Breast epithelium (tissue), 4 donors: ENCODE measurements around the gene GADD45A. TPM values are rescaled to one million over a fixed set of nuclear protein-coding genes. Genes with fewer than 3 reads are reported as not detected.

Experiments
- DNase-seq, 2 donors: peaks; one replicate each; pipeline ENCODE4 v3.0.0-alpha.2; 2019; ENCODE audit warnings: low spot score in 2 of 2
- H3K27ac ChIP-seq, 2 donors: fragments of 200-600 bp; sonication (generic) in 1 of 2; one replicate each; pipeline ENCODE4 v1.5.1; 2016 to 2019; ENCODE audit warnings: mild to moderate bottlenecking in 1 of 2
- H3K27me3 ChIP-seq, 2 donors: fragments of 200-600 bp; sonication (generic) in 1 of 2; one replicate each; pipeline versions ENCODE4 v1.5.1 to v1.6.0; 2017 to 2019; ENCODE audit warnings: control low read depth in 1 of 2, mild to moderate bottlenecking in 1 of 2
- H3K36me3 ChIP-seq: fragments of 200-600 bp; one replicate; pipeline ENCODE4 v1.5.1; 2019
- H3K4me1 ChIP-seq, 2 donors: fragments of 200-600 bp; sonication (generic); one replicate each; pipeline ENCODE4 v1.5.1; 2016 to 2019; ENCODE audit warnings: control low read depth in 1 of 2
- H3K4me3 ChIP-seq, 3 donors: fragments of 200-600 bp; sonication (generic); 1 replicate in 2 of 3; 2 replicates in 1 of 3; pipeline ENCODE4 v1.5.1; 2016 to 2019; ENCODE audit warnings: mild to moderate bottlenecking in 3 of 3, moderate library complexity in 2 of 3
- H3K9me3 ChIP-seq, 2 donors: fragments of 200-600 bp; sonication (generic) in 1 of 2; one replicate each; pipeline ENCODE4 v1.5.1; 2016 to 2019; ENCODE audit warnings: control low read depth in 1 of 2
- CTCF ChIP-seq, 3 donors: fragments of 450-650 bp; IDR thresholded peaks; one replicate each; pipeline ENCODE4 v1.5.1; 2016 to 2017; ENCODE audit warnings: antibody characterized with exemption in 3 of 3, mild to moderate bottlenecking in 3 of 3, moderate library complexity in 3 of 3
- POLR2A ChIP-seq: fragments of 450-650 bp; IDR thresholded peaks from one replicate; pipeline ENCODE4 v1.6.1; 2016; ENCODE audit warnings: antibody characterized with exemption, mild to moderate bottlenecking, moderate library complexity
- POLR2AphosphoS5 ChIP-seq, 3 donors: sonication (generic); formaldehyde crosslinking; IDR thresholded peaks; one replicate each; pipeline ENCODE4 v1.6.1; 2017; ENCODE audit warnings: antibody characterized with exemption in 3 of 3
- intact Hi-C: fragments of 100-400 bp; cut with DNase I; formaldehyde crosslinking; loops from one replicate; pipeline ENCODE4 v1.15.1; 2023; ENCODE audit warnings: low total_unique reads
- total RNA-seq, 3 donors: library from RNA; depleted of rRNA; stranded (reverse); fragments of >200 nt; gene quantifications; one replicate each; pipeline ENCODE4 v1.1.0, GENCODE V29; 2016

GADD45A gene
- total RNA-seq, 3 donors from 2014 or later: 52.4 to 68.2 (median 55.4) TPM

DNA sequence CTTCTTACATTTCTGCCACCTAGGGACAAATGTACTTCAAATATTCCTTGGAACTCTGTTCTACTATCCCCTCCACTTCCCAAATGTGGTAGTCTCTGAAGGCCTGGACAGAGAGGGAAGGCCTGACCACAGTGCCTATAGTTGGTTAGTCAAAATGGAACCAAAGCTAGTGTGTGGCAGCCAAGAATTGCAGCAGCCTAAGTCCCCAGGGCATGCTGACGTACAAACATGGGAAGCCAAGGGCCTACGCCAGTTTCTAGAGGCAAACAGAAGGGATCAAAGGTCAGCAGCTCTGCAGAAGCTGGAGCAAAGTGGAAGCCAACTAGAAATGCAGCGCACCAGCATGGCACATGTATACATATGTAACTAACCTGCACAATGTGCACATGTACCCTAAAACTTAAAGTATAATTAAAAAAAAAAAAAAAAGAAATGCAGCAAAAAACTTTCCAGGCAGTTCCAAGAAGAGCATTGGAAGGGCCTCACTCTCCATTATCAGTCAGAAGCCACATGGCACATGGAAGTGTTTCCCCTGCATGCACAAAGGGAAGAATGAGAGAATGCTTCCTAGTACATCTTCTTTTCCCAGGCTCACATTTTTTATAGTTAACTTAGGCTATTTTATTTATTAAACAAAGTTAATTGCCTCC lies 39.4 kb upstream of the GADD45A start:
- H3K27me3 ChIP-seq: no peaks in the 10 kb centered on the region
- DNase-seq: peak in 1 of 2 donors; percentile 35
- H3K4me3 ChIP-seq: no peak overlapping the region
- peak overlapping the region; percentile 71 to 77 for H3K27ac ChIP-seq
- H3K9me3 ChIP-seq: no peaks in the 10 kb centered on the region
- no peaks in the 10 kb centered on the region for H3K36me3 ChIP-seq
- TF ChIP-seq POLR2A (no peak), POLR2AphosphoS5 (IDR thresholded peaks at IDR 0.05) (peak in 1 of 3 donors; percentile 52)
- peaks cover 7 to 17% of the 10 kb centered on the region in 2 donors for H3K4me1 ChIP-seq
- intact Hi-C loops: no loop called here

DNA sequence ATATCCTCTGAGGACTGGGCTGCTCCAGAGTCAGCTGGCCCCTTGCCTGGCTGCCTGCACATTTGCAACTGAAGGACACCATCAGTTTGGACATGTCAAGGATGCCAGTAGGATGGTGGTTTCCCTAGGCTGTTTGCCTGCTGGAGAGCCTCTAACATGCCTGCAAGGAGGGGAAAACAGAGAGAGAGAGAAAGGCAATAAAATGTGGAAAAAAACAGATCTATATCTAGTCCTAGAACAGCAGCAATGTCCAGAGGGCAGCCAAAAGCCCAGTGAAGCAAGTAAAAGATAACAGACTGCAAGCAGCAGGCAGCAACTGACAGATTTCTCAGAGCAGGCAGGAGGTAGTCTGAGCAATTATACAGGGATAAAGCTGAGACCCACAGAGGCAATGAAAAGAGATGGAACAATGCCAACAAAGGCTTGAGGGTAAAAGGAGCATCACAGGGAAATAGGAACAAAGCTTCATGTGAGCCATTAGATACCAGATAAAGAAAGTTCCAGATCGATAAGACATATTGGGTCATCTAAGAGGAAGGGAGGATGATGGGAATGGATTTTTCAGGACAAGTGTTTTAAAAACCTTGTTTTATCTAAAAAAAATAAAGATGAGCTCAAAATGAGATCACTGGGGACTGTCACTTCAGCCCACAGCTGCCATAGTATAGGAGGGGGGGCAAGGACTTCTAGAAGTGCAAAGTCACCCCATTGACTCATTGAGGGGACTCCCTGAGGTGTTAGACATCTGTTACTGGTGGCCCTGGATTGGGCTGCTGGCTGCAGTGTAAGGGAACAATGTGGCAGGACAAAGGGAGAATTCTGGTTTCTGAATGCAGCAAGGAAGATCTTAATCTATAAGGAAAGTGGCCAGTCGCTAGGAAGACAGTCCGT lies 38.6 kb upstream of the GADD45A start:
- no peak for TF ChIP-seq CTCF (IDR thresholded peaks at IDR 0.05)
- no peak for TF ChIP-seq POLR2A
- TF ChIP-seq POLR2AphosphoS5 (IDR thresholded peaks at IDR 0.05): no peak
- Histone ChIP-seq H3K36me3 (no peaks in the 10 kb centered on the region), H3K4me1 (peaks cover 7 to 17% of the 10 kb centered on the region in 2 donors), H3K9me3 (no peaks in the 10 kb centered on the region), H3K27ac (peak overlapping the region; percentile 71 to 77), H3K4me3 (no peak overlapping the region), H3K27me3 (no peaks in the 10 kb centered on the region)
- DNase-seq: no peak
- intact Hi-C loops: no loop called here

- H3K4me3 ChIP-seq: no peak overlapping the region
- no peak for DNase-seq
- no peaks in the 10 kb centered on the region for H3K9me3 ChIP-seq
- peaks cover 7 to 17% of the 10 kb centered on the region in 2 donors for H3K4me1 ChIP-seq
- H3K27me3 ChIP-seq: no peaks in the 10 kb centered on the region
- TF ChIP-seq POLR2A (no peak), POLR2AphosphoS5 (IDR thresholded peaks at IDR 0.05) (no peak), CTCF (IDR thresholded peaks at IDR 0.05) (no peak)
- no peaks in the 10 kb centered on the region for H3K36me3 ChIP-seq
- H3K27ac ChIP-seq: peak overlapping the region; percentile 71 to 77
- intact Hi-C loops: no loop called here
Observed at GRCh38 chr1:67647036-67647798, 37.8 kb upstream of the GADD45A start.

GRCh38 chr1:67647814-67648358 lies 37.1 kb upstream of the GADD45A start:
- TF ChIP-seq POLR2AphosphoS5 (IDR thresholded peaks at IDR 0.05): no peak
- no peak for TF ChIP-seq CTCF (IDR thresholded peaks at IDR 0.05)
- TF ChIP-seq POLR2A: no peak
- peaks cover 7 to 17% of the 10 kb centered on the region in 2 donors for H3K4me1 ChIP-seq
- no peaks in the 10 kb centered on the region for H3K36me3 ChIP-seq
- peak overlapping the region in 1 of 2 donors; percentile 77 for H3K27ac ChIP-seq
- no peak for DNase-seq
- no peaks in the 10 kb centered on the region for H3K27me3 ChIP-seq
- H3K9me3 ChIP-seq: no peaks in the 10 kb centered on the region
- H3K4me3 ChIP-seq: no peak overlapping the region
- intact Hi-C loops: no loop called here

GRCh38 chr1:67648582-67649326 lies 36.2 kb upstream of the GADD45A start:
- H3K9me3 ChIP-seq: no peaks in the 10 kb centered on the region
- H3K4me1 ChIP-seq: peaks cover 7 to 17% of the 10 kb centered on the region in 2 donors
- H3K27ac ChIP-seq: no peak overlapping the region
- no peaks in the 10 kb centered on the region for H3K36me3 ChIP-seq
- no peak overlapping the region for H3K4me3 ChIP-seq
- H3K27me3 ChIP-seq: no peaks in the 10 kb centered on the region
- TF ChIP-seq CTCF (IDR thresholded peaks at IDR 0.05): no peak
- no peak for TF ChIP-seq POLR2A
- TF ChIP-seq POLR2AphosphoS5 (IDR thresholded peaks at IDR 0.05): no peak
- intact Hi-C loops: no loop called here
- no peak for DNase-seq
